Stimulated activated CD4-positive, alpha-beta T cell treated with anti-CD3 and anti-CD28 coated beads, Interleukin-15, amount 100 ng/mL, for 1 hour (primary cell): ENCODE measurements around the gene FKBP10.
A peak's percentile ranks its signal among the peaks of the same experiment; 100 is the strongest.

Experiments used
- DNase-seq, 2 donors: peaks; one replicate each; pipeline ENCODE4 v3.0.0-alpha.2; 2020; ENCODE audit warnings: low read depth in 1 of 2, low spot score in 1 of 2

FKBP10 gene

DNA sequence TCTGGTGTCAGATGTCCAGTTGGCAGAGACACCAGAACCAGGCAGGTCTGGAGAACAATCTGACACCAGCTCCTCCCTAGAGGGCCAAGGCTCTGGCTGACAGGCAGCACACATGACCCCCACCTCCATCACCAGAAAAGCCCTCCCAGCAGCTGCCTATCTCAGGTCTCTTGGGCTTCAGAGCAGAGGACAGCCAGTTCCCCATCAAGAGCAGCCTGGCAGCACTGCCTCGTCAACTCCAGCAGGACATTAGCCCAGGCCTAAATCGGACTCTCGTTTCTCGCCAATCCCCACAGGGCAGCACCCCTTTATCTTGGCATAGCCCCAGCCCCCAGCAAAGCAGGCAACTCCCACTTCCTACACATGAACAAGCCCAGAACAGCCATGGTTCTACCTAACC, 30.7 kb upstream of the FKBP10 start:
- no peak for DNase-seq

DNA sequence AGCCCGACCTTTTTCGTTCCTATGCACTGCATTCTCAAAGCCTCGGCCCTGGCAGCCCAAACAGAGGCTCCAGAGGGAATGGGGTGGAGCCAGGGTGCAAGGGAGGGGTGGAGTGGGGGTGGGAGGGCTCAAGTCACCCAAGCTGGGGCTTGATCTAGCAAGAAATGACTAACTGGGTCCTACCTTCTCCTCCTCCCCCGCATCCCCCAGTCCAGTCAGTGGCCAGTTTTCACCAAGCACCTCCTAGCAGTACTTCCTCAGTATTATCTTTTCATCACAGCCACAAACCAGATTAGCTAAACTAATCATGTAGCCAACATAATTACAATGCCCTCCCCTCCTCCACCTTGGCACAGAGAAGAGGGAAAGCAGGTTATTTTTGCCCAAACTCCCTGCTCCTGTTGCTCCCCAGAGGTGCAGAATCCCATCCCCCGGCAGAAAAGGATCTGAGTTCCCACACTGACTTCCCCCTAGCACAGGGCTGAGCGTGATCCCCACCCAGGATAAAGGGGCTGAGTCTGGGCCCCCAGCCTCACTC, 28.5 kb upstream of the FKBP10 start:
- no peak for DNase-seq

DNA sequence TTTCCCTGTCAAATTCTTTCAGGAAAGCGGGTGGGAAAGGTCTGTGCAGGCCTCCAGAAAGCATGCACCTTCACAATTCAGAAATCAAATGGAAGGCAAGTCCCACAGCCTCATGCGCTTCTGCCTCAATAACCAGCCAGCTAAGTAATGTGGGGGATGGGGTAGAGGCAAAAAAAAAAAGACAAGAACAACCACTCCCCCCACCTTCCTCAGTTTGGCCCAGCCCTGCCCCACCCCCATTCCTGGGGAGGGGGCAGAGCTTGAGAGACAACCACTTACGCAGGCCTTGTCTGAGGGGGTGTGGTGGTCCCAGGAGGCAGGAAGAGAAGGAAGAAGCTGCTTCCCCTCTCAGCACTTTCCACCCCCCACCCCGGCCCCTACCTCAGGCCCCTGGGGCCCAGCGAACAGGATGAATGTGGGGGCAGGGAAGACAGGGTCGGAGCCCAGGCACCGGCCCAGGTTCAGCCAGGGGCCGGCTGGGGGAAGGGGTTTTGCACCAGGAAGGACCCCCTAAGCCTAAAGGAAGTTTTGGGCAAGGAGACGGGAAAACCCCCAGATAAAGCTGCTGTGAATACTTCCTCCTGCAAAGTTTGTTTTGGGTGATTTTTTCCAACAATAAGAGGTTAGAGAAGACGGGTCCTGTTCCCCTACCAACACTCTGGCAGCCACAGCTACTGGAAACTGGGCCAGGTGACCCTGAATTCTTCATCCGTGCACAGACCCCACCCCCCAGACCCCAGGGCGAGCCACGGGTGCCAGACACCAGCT, 27.5 kb upstream of the FKBP10 start:
- DNase-seq: no peak

DNA sequence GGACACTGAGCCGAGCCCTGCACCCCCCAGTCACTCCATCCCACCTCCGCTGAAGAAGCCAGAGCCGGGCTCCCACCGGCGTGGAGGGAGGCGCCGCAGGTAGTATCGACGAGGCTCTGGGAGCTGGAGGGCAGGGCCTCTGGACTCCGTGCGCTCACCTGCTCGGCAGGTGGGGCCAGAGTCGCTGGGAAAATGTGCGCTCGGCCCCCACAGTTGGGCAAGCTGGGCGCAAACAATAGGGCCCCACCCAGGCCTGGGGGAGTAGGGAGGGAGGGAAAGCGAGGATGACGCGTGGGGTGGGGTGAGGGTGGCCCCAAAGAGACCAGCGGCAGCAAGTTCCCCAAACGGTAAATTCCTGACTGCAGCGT, 27.0 kb upstream of the FKBP10 start:
- no peak for DNase-seq

DNA sequence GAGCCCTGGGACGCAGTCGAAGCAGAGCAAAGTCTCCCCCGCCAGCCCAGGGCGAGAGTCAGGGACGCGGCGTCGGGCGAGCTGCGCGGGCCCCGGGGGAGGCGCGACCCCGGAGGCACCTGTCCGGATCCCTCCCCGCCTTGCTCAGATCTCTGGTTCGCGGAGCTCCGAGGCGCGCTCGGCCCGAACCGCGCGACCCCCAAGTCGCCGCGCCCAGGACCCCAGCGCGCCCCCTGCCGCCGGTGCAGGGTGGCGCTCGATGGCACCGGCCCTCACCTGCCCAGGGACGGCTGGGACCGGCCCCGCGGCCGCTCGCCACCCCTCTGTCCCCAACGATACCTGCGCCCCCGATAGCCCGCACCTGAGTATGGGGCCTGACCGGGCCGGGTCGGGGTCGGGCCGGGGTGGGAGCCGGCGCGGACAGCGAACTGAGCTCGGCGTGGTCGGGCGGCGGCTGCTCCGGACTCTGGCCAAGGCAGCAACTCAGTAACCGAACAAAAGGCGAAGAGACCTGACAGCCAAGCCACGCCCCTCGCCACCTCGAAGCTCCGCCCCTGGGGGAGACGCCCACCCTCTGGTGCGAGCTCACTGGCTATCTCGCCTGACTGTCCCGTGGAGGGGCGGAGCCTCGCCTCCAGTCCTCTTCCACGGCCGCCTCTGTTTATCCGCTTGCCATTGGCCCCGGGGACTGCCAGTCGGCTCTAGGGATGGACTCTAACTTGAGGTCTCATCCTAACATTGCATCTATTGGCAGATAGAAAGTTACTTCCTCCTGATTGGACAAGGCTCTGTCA, 26.4 kb upstream of the FKBP10 start, which contains the start of gene JUP:
JUP (minus strand) TSS at position 485 of the 794 bp plus-strand sequence. CDS start 14,857 bp downstream, outside the sequence.
- peak; percentile 69 to 82 for DNase-seq

DNA sequence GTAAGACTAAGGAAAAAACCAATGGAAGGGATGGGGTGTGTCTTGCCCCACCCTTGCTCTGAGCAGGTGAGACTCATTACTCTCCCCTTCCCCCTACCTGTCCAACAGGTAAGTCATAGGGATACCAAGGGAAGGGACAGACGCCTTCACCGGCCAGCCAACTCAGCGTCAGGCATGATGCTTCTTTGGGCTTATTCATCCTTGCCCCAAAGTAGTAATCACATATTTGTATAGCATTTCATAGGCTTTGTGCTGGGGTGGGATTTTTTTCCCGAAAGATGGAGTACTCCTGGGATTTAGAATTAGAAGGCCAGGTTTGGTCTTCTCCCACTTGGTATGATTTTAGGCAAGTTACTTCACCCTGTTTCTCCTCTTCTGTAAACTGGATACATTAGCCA, 25.8 kb upstream of the FKBP10 start:
- DNase-seq: no peak

DNA sequence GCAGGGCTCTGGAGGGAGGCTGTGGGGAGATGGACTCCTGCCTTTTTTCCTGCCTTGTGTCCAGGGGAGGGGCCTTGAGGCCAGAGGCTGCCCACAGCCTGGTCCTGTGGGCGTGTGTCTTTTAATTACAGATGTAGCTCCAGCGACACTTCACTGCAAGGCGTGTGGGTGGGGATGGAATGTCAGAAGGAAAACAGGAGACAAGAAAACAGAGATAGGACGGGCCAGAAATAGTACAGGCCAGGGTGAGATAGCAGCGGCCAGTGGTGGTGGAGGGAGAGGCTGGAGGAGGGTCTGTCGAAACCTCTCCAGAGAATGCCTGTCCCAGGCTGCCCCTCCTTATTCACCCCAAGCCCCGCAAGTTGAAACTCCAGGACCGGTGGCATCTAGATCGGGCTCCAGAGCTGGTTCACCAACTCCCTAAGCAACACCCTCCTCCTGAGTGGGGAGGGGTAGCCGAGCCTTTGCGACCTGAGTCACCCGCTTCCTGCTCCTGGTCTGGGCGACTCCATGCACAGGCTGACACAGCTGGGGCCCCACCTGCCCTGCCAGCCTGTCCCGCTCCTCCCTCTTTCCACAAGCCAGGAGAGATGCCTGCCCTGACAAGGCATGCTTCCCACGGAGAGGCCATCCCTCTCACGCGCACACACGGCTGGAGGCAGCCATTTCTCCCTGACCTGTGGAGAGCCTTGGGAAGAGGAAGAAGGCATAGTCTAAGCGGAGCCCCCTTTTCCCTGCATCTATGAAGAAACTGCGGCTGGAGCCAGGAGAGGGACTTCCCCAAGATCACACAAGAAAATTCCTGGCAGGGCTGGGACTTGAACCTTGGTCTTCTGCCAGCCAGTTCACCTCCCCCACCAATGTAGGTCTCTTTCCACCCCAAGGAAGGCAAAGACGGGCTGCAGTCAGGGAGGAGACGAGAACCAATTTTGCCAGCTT, 19.7 kb upstream of the FKBP10 start:
- no peak for DNase-seq

DNA sequence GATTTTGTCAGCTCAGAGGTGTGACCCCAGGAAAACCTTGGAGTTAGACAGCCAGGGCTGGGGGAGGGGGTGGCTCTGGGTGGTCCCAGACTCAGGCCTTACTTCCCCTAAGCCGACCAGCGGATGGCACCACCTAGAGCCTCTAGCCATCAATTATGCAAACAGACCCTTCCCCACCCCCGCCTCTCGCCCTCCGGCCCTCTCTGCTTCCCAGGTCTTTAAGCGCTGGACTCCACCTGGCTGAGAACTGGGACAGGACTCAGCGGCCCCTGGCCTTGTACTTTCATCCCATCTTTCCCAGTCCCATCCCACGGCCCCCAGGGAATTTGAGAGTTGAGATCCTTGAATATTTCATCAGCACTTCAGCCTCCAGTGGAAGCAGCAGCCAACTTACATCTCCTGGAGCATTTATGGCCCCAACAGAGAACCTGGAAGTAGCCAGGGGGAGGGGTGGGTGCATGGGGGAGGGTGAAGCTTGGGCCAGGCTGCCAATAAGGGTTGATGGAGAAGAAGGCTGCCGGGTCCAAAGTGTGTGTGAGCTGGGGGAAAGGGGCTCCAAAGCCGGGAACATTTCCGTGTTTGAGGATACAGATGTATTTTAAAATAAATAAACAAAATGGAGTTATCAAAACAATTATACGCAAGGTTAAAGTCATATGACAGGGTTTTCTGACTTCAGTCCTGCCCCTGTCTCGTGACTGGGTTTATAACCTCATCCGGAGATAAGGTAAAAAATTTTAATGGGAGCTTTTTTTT, 18.8 kb upstream of the FKBP10 start:
- no peak for DNase-seq

DNA sequence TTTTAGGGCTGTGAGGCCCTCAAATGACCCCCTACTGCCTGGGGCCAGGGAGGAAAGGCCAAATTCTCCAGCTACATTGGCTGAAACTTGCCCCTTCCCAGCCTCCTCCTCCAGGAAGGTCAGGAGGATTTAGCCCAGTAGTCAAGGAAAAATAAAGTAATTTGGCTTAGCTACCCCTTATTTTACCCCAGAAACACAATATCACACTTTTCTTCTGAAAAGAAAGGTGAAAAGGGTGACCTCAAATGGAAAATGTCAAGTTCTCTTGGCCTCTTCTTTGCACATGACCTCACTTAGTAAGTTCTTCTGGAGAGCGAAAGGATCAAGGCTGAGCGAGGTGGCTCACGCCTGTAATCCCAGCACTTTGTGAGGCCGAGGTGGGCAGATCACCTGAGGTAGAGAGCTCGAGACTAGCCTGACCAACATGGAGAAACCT, 18.2 kb upstream of the FKBP10 start:
- DNase-seq: no peak

DNA sequence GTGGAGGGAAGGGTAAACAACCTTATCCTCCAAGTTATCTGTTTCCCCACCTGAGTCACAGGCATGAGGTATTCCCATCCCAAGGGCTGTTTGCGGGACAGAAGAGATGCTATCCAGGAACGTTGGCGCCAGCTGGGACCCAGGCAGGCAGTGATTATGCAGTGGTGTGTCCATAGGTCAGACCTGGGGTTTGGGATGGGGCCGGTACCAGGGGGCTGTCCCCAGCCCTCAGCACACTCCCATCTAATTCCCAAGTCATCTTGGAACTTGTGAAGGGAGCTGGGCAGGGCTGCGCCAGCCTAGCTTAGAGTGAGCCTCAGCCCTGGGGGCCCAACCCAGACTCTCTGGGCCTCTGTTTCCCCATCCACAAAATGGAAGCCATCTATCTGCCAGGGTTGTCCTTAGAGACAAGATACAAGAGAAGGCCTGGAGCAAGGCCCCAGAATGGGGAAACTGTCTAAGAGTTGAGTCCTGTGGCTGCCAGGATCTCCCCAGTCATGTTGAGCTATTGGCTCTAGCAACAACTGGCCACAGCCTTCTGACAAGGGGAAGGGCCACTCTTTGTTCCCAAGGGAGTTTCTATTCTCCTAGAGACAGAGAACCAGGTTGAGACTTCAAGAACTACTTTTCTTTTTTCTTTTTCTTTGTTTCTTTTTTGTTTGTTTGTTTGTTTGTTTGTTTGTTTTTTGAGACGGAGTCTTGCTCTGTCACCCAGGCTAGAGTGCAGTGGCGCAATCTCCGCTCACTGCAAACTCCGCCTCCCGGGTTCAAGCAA, 16.5 kb upstream of the FKBP10 start:
- DNase-seq: no peak

DNA sequence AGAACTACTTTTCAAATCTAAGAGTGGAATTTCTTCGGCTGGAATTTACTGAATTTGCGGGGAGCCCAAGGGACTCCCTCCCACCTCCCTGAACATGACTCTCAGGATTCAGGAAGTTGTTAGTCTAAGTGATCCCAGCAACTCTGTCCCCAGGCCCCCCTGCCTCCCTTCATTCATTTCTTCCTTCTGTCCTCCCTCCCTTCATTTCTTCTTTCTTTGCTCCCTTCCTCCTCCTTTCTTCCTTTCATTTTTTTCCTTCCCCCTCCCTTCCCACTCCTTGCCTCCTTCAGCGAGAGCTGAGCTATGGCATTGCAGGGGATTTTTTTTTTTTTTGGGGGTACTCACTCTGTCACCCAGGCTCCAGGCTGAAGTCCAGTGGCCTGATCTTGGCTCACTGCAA, 15.4 kb upstream of the FKBP10 start:
- DNase-seq: no peak

DNA sequence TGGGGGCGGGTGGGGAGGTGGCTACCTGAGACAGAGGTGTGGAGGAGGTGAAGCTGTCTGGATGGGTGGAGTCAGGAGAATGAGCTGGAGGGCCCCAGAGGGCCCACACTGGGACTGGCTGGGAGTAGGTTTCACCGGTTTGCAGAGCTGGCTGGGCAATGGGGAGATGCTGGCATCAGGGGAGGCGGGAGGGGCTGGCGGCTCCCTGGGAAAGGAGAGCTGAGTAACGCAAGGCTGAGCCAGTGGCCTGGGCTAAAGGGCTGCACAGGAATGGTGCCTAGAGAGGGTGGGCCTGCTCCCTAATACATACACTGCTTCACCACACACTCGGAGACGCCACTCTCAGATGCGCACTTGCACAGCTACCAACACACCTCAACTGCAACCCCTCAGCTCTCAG, 13.4 kb upstream of the FKBP10 start:
- DNase-seq: no peak

DNA sequence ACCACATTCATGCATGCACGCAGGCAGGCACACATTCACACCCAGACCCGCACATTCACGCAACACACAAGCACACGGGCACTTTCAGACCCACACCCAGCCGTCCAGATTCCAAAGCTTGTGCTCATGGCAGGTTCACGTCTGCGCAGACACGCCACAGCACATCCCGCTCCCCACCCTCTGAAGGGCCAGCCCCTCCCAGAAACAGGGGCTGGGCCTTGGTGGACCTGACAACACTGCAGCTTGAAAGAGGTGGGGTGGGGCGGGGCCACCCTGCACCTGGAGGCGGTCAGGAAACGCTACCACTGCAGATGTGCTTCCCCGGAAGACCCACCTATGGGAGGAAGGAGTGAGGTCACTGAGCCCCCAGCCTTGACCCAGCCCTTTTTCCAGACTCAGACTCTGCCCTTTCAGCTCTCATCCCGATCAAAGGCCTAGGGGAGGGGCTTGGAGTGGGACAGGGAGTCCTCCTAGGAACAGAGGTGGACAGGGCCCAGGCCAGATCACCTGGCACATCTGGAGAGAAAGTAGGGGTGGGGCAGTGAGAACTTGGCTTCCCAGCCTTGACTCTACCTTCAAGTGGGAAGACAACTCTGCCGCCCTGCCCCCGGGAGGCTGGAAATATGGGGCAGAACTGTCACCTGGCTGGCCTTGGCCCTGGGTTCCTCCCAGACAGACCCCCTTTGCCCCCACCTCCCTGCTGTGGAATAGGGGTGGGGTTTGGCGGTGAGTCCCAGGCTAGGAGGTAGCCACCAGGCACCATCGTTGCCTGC, 12.0 kb upstream of the FKBP10 start:
- DNase-seq: no peak

DNA sequence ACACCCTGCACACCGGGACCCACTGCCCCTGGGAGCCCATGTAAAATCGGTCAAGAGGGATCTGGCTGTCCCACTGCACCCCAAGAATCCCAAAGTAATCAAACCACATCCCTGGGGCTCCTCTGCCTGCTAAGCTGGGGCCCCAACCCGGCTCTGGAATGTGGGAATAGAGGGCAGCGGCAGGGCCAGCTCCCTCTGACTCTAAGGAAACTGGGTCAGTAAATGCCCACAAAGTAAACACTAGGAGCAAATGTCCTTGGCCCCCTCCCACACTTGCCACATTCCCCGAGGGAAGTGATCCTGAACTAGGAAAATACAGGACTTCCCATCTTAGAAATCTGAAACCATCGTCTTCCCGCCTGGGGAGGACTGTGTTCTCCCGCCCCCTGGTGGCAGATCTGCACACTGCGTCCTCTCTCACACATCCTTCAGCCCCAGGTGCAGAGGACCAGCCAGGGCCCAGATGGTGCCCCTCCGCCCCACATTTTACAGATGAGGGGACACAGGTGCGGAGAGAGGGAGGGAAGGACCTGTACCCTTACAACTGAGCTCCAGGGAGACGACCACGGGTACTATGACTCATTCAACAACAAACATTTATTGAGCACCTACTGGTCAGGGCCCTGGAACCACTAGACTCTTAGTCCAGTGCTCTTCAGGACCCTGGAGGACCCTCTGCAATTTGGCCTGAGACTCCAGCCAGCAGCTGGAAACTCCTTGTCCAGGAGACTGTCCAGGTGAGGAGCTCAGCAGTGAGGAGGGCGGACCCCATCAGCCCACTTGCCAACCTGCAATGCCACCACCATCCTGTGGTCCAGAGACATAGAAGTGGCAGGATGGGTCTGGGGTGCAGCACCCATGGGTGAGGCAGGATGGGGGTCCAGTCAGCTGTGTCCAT, 11.2 kb upstream of the FKBP10 start:
- peak; percentile 53 to 70 for DNase-seq

DNA sequence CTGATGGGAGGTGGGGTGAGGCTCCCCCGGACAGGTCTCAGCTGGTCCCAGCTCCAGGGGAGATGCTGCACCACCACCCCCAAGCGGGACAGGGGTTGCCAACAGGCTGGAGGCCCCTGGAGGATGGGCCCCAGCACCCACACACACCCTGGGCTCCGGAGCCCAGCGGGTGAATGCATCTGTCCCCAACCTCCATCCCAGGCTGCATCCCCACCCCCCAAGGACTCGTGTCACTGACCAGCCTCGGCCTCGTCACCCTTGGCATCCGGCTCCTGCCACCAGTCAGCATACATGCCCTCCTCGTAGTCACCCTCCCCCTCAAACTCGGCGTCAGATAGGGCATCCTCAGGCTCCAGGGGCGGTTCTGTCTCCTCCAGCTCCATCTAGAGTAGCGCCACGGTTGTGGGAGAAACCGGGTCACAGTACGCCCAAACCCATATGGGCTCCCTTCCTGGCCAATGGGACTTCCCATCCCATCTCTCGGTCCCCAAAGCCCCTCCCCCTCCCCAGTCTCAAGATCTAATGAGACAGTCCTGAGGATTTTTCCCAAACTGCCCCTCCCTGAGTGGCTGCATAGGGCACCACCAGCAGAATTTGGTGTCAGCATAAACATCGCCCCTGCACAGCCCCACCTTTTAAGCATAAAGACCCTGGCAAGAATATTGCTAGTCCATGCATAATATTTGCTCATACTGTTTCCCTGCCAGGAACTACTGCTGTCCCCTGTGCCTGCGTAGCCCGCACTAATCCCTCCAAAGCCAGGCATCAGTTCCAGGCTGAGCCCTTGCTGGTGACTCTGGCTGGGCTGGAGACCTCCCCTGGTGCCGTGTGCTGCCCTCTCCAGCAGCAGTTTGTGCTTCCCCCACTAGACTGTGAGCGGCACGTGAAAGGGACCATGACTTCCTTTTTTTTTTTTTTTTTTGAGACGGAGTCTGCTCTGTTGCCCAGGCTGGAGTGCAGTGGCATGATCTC, 9.5 kb upstream of the FKBP10 start:
- DNase-seq: no peak

DNA sequence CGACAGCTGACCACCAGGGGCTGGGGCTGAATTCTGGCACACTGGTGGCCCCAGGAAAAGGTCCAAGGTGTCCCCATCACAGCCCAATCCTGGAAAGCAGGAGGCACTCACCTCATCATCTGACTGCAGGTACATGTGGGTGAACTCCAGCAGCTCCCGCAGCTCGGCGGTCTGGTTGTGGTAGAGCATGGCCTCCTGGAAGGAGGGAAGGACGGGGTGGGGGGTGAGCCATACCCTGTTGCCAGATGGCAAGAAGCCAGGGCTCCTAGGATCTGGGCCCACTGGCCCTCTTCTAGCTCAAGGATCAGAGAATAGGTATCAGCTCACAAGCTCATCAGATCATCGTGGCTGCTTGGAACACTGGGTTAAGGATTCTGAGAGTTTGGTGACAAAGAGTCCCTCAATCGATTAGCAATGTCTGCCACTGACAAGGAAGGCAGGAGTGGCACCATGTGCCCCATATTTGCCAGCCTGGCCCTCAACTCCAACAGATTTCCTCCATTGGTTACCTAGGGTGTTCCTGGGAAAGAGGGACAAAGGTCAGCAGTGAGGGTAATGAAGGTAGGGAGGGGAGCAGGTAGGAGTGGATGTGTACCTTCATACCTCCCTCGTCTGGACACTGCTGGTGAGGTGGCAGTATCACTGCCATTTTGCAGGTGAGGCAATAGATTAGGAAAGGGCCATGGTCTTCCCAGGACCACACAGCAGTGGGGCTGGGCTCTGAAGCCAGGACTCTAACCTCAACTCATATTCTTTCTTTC, 5.9 kb upstream of the FKBP10 start:
- DNase-seq: no peak
